MM.1S (cell line): Measurements from ENCODE around the gene MAGEF1.
"Not testable (repeated sequence)": the region's sequence is repeated elsewhere in the genome, so short reads cannot be mapped to it uniquely, and the experiment has no call there.

Experiments
- DNase-seq: peaks from one replicate; pipeline ENCODE4 v3.0.0-alpha.2; 2015
- H2AFZ ChIP-seq: fragments of 300-600 bp; sonication (generic); 2 replicates; pipeline ENCODE4 v1.6.0; 2016; ENCODE audit warnings: antibody characterized with exemption, low read length
- H3F3A ChIP-seq: fragments of 300-600 bp; sonication (generic); 2 replicates; pipeline ENCODE4 v1.6.1; 2016; ENCODE audit warnings: mild to moderate bottlenecking, antibody characterized with exemption, low read length, moderate library complexity, mixed read lengths; ENCODE audit not compliant: insufficient read depth
- H3K27ac ChIP-seq: fragments of 300-600 bp; sonication (generic); 2 replicates; pipeline ENCODE4 v1.5.1; 2016; ENCODE audit warnings: mild to moderate bottlenecking, low read length
- H3K27me3 ChIP-seq: fragments of 300-600 bp; sonication (generic); replicated peaks from 2 replicates; pipeline ENCODE4 v1.6.0; 2016; ENCODE audit warnings: low read length; ENCODE audit not compliant: insufficient read depth
- H3K36me3 ChIP-seq: fragments of 300-600 bp; sonication (generic); replicated peaks from 2 replicates; pipeline ENCODE4 v1.6.1; 2016; ENCODE audit warnings: mild to moderate bottlenecking, low read length, mixed read lengths; ENCODE audit not compliant: insufficient read depth
- H3K4me1 ChIP-seq: fragments of 300-600 bp; sonication (generic); 2 replicates; pipeline ENCODE4 v1.6.1; 2016; ENCODE audit warnings: low read length, mixed read lengths
- H3K4me2 ChIP-seq: fragments of 300-600 bp; sonication (generic); 2 replicates; pipeline ENCODE4 v1.6.0; 2016; ENCODE audit warnings: low read depth, low read length
- H3K4me3 ChIP-seq: fragments of 300-600 bp; sonication (generic); 2 replicates; pipeline ENCODE4 v1.5.1; 2016; ENCODE audit warnings: low read length, mixed read lengths
- H3K79me2 ChIP-seq: fragments of 300-600 bp; sonication (generic); 2 replicates; pipeline ENCODE4 v1.6.1; 2016; ENCODE audit warnings: mixed run types, low read length, mixed read lengths
- H3K9ac ChIP-seq: fragments of 300-600 bp; sonication (generic); 2 replicates; pipeline ENCODE4 v1.6.1; 2016; ENCODE audit warnings: low read length, mixed read lengths
- H3K9me2 ChIP-seq: fragments of 300-600 bp; sonication (generic); replicated peaks from 2 replicates; pipeline ENCODE4 v1.6.1; 2016; ENCODE audit warnings: mild to moderate bottlenecking, low read length, mixed read lengths; ENCODE audit not compliant: insufficient read depth
- H3K9me3 ChIP-seq: fragments of 300-600 bp; sonication (generic); replicated peaks from 2 replicates; pipeline ENCODE4 v1.6.1; 2016; ENCODE audit warnings: mild to moderate bottlenecking, low read length, mixed read lengths; ENCODE audit not compliant: insufficient read depth
- H4K20me1 ChIP-seq: fragments of 300-600 bp; sonication (generic); 2 replicates; pipeline ENCODE4 v1.6.1; 2016; ENCODE audit warnings: mild to moderate bottlenecking, low read length, moderate library complexity, mixed read lengths; ENCODE audit not compliant: insufficient read depth
- CTCF ChIP-seq: fragments of 300-600 bp; sonication (generic); IDR thresholded peaks from 2 replicates; pipeline ENCODE4 v1.5.1; 2016; ENCODE audit warnings: antibody characterized with exemption, low read length, mixed read lengths
- EZH2 ChIP-seq: fragments of 300-600 bp; sonication (generic); optimal IDR thresholded peaks from 2 replicates; pipeline ENCODE3; 2017; ENCODE audit warnings: low read depth, mild to moderate bottlenecking, antibody characterized with exemption, low read length, mixed read lengths
- EZH2phosphoT487 ChIP-seq: fragments of 300-600 bp; sonication (generic); IDR thresholded peaks from 2 replicates; pipeline ENCODE4 v1.6.1; 2018; ENCODE audit warnings: antibody characterized with exemption, low read length

MAGEF1 gene

DNA sequence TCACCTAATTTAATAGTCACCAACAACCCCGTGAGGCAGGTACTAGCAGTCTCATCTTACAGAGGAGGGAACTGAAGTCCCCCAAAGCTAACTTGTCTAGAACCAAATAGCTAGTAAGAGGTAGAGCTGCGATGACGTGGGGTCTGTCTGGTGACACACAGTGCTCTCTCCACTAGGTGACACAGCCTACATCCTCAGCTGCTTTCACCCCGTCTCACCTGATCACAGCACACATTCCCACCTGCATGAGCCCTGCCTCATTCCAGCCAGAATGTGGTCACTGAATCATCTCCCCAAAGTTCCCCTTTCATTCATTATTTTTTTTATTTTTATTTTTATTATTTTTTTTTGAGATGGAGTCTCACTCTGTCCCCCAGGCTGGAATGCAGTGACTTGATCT, 21.3 kb upstream of the MAGEF1 start:
- H3K36me3 ChIP-seq = no peaks in the 10 kb centered on the region
- TF ChIP-seq EZH2phosphoT487 (no peak), CTCF (no peak), EZH2 (no peak)
- H3K4me2 ChIP-seq = no peak overlapping the region
- no peaks in the 10 kb centered on the region for H3K9me3 ChIP-seq
- no peaks in the 10 kb centered on the region for H3K79me2 ChIP-seq
- no peak overlapping the region for H3K4me3 ChIP-seq
- no peak overlapping the region for H3K27ac ChIP-seq
- no peak for DNase-seq
- no peaks in the 10 kb centered on the region for H3K4me1 ChIP-seq
- no peaks in the 10 kb centered on the region for H3K27me3 ChIP-seq
- no peaks in the 10 kb centered on the region for H4K20me1 ChIP-seq
- H3K9ac ChIP-seq = no peak overlapping the region
- no peaks in the 10 kb centered on the region for H3F3A ChIP-seq
- no peak overlapping the region for H2AFZ ChIP-seq
- H3K9me2 ChIP-seq = no peaks in the 10 kb centered on the region

DNA sequence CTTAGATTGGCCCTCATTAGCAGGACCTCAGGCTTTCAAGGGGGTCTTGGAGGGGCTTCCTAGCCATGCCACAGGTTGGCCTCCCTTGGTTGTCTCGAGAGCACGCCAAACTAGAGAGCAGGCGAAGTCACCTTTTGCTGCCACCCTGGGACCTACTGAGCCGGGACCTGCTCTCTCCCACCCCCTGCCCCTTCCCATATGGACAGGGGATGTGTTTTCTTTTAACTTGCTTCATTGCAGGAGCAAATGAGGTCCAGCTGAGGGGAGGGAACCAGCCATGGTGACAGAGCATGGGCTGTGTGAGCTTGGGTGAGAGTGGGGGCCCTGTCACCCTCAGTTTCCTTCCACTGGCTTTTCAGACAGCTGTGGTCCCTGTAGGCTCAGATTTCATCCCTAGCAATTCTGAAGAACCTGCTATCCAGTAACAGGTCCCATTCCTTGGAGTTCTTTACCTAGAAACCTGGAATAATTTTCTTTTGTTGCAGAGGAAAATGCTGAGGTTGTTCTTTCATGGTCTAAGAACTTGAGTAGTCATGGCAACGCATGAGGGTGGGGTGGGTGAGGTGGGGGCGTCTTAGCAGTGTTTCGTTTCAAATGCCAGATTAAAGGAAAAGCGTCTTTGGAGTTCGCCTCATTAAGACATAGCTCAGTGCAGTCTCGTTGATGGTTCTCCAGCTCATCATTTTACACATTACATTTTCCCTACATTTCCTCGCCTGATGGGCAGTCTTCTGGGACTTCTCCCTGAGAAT, 20.1 kb upstream of the MAGEF1 start:
- H3K27me3 ChIP-seq = no peaks in the 10 kb centered on the region
- H4K20me1 ChIP-seq = no peaks in the 10 kb centered on the region
- H3K4me3 ChIP-seq = no peak overlapping the region
- no peak overlapping the region for H3K4me2 ChIP-seq
- H3K9me3 ChIP-seq = no peaks in the 10 kb centered on the region
- H3K27ac ChIP-seq = no peak overlapping the region
- H3K79me2 ChIP-seq = no peaks in the 10 kb centered on the region
- no peak for TF ChIP-seq EZH2
- no peak for TF ChIP-seq CTCF
- TF ChIP-seq EZH2phosphoT487 = no peak
- H3F3A ChIP-seq = no peaks in the 10 kb centered on the region
- no peaks in the 10 kb centered on the region for H3K4me1 ChIP-seq
- no peak overlapping the region for H3K9ac ChIP-seq
- H3K9me2 ChIP-seq = no peaks in the 10 kb centered on the region
- H2AFZ ChIP-seq = no peak overlapping the region
- DNase-seq = no peak
- H3K36me3 ChIP-seq = no peaks in the 10 kb centered on the region

- H3K4me2 ChIP-seq = no peak overlapping the region
Measured at GRCh38 chr3:184730924-184731323, 19.1 kb upstream of the MAGEF1 start.

GRCh38 chr3:184729154-184729553, 17.3 kb upstream of the MAGEF1 start:
- H3F3A ChIP-seq, H2AFZ ChIP-seq, H3K36me3 ChIP-seq, H3K4me1 ChIP-seq, H3K4me2 ChIP-seq, DNase-seq, H3K27ac ChIP-seq, H3K9me2 ChIP-seq, H3K4me3 ChIP-seq, H3K9me3 ChIP-seq, H4K20me1 ChIP-seq, H3K79me2 ChIP-seq, H3K27me3 ChIP-seq, H3K9ac ChIP-seq: not testable (repeated sequence)

More at GRCh38 chr3:184730924-184731323, 19.1 kb upstream of the MAGEF1 start:
- no peaks in the 10 kb centered on the region for H3K4me1 ChIP-seq
- H2AFZ ChIP-seq = no peak overlapping the region
- H3K4me3 ChIP-seq = no peak overlapping the region
- no peaks in the 10 kb centered on the region for H4K20me1 ChIP-seq
- H3K27me3 ChIP-seq = no peaks in the 10 kb centered on the region
- H3K79me2 ChIP-seq = no peaks in the 10 kb centered on the region
- no peak for TF ChIP-seq CTCF
- no peak for TF ChIP-seq EZH2phosphoT487
- no peak for TF ChIP-seq EZH2
- H3K9me2 ChIP-seq = no peaks in the 10 kb centered on the region
- no peaks in the 10 kb centered on the region for H3K9me3 ChIP-seq
- H3K9ac ChIP-seq = no peak overlapping the region
- H3F3A ChIP-seq = no peaks in the 10 kb centered on the region
- DNase-seq = no peak
- H3K27ac ChIP-seq = no peak overlapping the region
- no peaks in the 10 kb centered on the region for H3K36me3 ChIP-seq
